HG02642 (cell line): ENCODE measurements around the gene RAMACL.
A peak's percentile ranks its signal among the peaks of the same experiment; 100 is the strongest.
"Not testable (repeated sequence)": the region's sequence is repeated elsewhere in the genome, so short reads cannot be mapped to it uniquely, and the experiment has no call there.

ENCODE experiments used
- ATAC-seq: cut with Tn5 transposase; IDR thresholded peaks from one replicate; pipeline ENCODE4 v1.9.1; 2021; ENCODE audit warnings: mild to moderate bottlenecking; ENCODE audit not compliant: unreplicated experiment, poor library complexity

Gene RAMACL

DNA sequence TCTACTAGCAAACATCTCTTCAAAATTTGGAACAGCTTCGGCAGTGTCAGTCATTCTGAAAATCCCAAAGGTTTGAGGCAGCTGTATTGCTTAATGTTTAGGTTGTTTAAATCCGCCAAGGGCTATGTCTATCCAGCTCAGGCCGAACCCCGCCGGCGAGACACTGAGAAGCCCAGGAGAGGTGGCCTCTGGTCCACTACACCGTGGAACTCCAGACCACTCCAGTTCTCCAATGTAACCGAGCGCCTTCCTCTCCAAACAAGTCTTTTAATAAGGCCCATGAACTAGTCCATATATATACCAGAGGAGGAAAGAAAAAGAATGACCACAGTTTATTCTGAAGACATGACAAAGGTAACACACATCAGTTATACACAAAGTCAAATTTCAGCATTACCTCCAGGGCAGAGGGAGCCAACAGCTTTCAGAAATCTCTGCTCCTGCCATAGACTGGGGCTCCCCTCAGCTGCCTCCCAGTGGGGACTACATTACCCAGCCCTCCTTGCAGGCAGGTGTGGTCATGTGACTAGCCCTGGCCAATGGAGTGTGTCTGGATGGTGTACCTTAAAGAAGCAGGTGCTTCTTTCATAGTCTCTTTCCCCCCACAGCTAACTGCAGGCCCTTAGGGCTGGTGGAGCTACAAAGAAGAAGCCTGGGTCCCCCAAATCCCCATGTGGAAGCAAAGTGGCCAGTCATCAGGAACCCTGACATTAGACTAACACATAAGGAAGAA is at the start of gene RAMACL:
Gene RAMACL, minus strand, starts transcription at position 255 of the 733 bp plus-strand sequence. Its CDS starts 201 bp downstream, at position 54.
- peak; percentile 73 for ATAC-seq

- no peak for ATAC-seq
These were observed 48.8 kb upstream of the RAMACL start for GRCh38 chr6:166635013-166635970.

DNA sequence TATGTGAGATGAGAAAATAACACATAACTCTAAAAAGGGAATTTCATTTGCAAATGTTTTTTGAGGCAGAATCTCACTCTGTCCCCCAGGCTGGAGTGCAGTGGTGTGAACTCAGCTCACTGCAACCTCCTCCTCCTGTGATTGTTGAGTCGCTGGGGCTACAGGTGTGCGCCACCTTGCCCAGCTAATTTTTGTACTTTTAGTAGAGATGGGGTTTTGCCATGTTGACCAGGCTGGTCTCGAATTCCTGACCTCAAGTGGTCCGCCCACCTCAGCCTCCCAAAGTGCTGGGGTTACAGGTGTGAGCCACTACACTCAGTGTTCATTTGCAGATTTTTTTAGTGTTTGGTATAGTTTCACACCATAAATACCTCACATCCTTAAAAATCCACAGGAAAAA is 48.1 kb upstream of the RAMACL start:
- ATAC-seq = not testable (repeated sequence)

DNA sequence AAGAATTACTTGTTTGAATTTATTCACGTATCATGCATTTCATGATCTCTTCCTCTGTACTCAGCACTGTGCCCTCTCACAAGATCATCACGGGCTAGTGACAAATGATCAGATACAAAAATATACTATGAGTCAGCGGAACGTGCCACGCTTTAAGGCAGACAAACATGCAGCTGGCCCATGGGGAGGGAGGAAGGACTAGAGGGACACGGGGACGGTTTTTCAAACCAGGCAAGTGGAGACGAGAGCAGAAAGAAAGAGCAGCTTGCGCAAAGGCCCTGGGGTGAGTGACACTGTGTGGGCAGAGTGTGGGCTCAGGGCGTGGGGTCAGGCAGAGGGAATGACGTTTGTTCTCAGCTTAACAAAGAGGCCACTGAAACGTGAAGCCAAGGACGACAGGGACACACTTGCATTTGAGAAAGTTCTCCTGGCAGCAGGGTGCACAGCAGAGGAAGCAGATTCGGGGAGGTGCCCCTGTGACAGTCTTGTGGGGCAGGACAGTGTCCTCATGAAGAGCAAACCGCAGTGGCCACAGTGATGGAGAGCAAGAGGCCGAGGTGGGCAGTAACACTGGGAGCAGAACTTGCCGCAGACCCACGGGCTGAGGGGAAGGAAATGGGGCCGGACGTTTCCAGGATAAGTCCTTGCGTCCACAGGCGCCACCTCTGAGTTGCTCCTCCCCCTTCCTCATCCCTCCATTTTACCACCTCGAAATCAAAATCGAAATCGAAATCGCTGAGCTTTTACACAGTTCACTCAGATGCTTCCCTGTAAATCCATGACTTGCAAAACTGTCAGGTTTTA is 47.5 kb upstream of the RAMACL start:
- ATAC-seq = no peak

DNA sequence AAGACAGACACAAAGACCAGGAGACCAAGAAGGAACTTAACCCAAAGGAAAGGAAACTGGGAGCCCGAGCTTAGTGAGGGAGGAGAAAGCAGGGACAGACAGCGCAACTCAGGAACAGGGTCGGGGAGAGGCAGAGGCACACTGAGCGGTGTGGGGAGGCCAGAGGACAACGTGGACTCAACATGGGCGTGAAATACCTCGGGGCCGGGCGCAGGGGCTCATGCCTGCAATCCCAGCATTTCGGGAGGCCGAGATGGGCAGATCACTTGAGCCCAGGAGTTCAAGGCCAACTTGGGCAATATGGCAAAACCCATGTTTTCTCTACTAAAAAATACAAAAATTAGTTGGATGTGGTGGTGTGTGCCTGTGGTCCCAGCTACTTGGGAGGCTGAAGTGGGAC is 46.3 kb upstream of the RAMACL start:
- ATAC-seq = no peak

GRCh38 chr6:166630462-166630861 is 44.0 kb upstream of the RAMACL start:
- ATAC-seq = no peak

GRCh38 chr6:166629628-166630027 is 43.1 kb upstream of the RAMACL start:
- ATAC-seq = no peak

DNA sequence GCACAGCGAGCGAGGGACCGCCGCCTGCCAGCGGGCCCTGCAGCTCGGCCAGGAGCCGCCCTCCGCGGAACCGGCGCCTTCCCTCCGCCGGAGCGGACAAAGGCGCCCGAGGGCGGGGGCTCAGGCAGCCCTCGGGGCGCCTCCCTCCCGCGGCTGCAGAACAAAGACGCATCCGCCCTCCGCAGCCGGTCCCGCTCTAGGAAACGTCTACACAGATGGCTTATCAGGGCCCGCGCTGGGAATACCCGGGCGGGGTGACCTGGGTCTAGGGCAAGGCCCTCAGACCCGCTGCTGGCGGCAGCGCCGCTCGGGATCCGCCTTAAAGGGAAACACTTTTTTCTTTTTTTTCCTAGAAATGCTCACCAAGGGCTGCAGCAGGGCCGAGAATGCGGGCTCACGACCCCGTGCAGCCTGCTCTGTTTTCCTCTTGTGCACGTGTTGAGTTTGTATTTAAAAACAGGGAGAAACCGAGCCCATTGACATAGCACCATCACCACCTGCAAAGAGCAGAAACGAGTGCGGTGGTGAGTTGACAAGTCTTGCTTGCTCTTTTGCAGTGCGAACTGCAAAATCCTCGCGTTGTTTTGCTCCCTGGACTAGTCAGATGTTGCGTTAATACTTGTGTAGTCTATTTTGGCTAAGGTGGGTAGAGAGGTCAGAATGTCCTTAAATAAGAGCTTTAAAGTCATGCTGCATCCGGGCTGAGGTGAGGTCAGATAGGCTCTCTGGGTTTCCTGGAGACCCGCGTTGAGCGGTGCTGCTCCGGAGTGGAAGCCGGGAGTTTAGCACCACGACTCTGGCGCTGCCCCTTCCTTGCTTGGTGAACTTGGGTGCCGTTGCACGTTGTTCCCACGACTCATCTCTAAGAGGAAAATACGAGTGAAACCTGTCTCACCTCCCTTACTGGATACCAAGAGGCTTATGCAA is 41.7 kb upstream of the RAMACL start:
- ATAC-seq = peak; percentile 33

- ATAC-seq = peak; percentile 92
These were observed 40.8 kb upstream of the RAMACL start, which contains the start of gene RPS6KA2 for GRCh38 chr6:166627033-166627874. Gene RPS6KA2 (minus strand): TSS chr6:166627251. CDS start chr6:166627019, 232 bp downstream.

DNA sequence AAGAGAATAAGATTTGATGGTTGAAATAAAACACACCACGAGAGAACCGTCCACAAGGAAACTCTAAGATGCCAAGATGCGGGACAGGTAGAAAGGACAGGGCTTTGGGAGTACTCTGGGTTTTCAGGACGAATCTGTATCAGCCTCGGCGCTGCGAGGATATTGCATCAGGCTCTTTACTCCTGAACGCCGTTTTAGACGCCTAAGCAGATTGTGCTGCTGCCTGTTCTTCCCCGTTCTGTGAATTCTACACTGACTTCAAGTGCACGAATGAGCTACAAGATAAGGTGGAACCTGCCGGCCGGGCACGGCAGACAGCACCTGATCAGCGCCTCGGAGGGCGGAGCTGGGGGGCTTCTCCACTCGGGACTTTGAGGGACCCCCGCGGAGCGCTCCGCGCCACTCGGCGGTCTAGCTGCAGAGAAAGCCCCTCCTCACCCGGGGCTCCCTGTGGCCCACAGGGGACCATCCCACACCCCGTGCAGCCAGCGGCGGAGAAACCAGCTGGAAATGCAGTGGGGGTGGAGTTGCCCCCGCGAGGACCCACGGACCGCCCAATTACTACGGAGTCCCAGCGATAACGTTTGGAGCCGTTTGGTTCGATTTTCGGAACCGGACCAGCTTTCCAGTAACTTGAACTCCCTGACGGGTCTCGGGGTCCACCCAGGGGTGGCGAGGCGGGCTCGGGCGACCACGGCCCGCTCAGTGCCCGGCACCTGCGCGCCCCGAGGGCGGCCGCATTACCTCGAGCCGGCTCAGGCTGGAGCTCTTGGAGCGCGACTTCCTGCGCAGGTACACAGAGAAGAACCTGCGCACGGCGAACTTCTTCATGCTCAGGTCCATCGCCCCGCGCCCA is 39.9 kb upstream of the RAMACL start:
- ATAC-seq = no peak

DNA sequence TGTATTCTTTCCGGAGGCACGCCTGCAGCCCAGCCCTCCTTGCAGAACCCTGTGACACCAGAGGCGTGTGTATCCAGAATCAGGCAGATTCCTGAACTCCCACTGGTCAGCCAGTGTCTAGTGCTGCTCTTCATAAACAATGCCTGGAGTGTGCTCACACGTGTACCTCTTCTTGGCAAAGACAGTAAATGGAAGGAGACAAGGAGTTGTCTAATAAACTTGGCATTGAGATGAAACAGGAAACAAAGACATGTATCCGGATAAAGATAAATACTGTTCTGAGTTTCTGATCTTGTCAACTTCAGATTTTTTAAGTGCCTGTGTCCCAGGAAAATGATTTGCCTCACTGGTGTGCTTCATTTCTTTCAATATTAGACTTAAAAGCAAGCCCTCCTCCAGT is 38.9 kb upstream of the RAMACL start:
- no peak for ATAC-seq

DNA sequence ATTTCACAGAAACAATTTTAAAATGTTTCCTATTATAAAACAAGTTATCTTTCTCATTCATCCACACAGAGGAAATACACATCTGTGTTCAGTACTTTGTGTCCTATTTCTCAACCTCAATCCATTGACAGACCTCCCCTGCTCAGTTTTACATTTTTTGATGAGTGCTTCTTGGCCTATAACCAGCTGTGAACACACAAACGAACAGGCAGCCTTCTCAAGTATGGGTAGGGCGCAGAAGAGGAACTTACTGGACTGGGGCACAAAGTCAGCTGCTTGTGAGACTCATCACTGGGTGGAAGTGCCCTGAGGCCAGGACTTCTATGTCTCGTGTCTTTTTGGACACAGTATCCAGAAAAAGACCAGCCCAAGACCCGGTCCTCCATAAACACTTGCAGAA is 37.8 kb upstream of the RAMACL start:
- no peak for ATAC-seq

GRCh38 chr6:166623318-166623717 is 36.8 kb upstream of the RAMACL start:
- no peak for ATAC-seq

GRCh38 chr6:166621114-166621540 is 34.6 kb upstream of the RAMACL start:
- ATAC-seq = no peak

DNA sequence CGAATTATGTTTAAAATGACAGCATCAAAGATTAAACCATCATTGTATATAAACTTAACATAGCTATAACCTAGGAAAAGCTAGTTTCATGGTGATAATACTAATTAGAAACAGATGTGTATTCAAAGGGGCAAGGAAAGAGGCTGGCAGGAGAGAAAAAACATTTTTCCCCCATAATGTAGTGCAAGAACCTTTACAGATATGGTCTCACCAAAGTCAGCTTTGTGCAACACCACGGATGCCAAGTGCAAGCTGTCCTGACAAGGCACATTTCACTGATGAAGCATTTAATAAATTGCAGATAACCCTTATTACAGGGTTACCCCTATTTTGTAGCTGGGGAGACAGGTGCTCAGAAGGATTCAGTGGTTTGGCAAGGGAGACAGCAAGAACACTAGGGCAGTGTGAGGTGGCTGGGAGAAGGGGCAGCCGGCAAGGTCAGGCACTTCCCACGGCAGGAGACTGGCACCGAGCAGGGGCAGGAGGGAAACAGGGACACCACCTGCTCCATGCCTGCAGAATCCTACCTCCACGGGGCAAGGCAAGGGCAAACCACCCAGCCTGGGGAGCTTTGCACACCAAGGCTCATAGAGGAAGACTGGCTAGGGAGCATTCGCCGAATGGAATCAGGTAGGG is 34.1 kb upstream of the RAMACL start:
- no peak for ATAC-seq

GRCh38 chr6:166619912-166620311 is 33.4 kb upstream of the RAMACL start:
- ATAC-seq = no peak
